Progenitor cell of endocrine pancreas (in vitro differentiated cells): Measurements from ENCODE around the gene OSBPL8. TPM values are rescaled to one million over a fixed set of nuclear protein-coding genes. Genes with fewer than 3 reads are reported as not detected.
"Not testable (repeated sequence)": the region's sequence is repeated elsewhere in the genome, so short reads cannot be mapped to it uniquely, and the experiment has no call there.

Source experiments
- DNase-seq: peaks from one replicate; pipeline ENCODE4 v3.0.0; 2021; ENCODE audit warnings: low spot score; ENCODE audit not compliant: unreplicated experiment
- H3K27ac Mint-ChIP-seq: 2 replicates; pipeline ENCODE4 v1.8.0; 2021; ENCODE audit warnings: mild to moderate bottlenecking, moderate library complexity, mixed read lengths
- H3K27me3 Mint-ChIP-seq: 2 replicates; pipeline ENCODE4 v1.8.0; 2021; ENCODE audit warnings: mixed read lengths
- H3K36me3 Mint-ChIP-seq: 2 replicates; pipeline ENCODE4 v1.8.0; 2022; ENCODE audit warnings: mixed read lengths; ENCODE audit not compliant: insufficient read depth
- H3K4me1 Mint-ChIP-seq: 2 replicates; pipeline ENCODE4 v1.8.0; 2021; ENCODE audit warnings: low read depth, mixed read lengths
- H3K4me3 Mint-ChIP-seq: 2 replicates; pipeline ENCODE4 v1.8.0; 2021; ENCODE audit warnings: low read depth, mild to moderate bottlenecking, moderate library complexity, mixed read lengths
- H3K9me3 Mint-ChIP-seq: 2 replicates; pipeline ENCODE4 v1.8.0; 2021; ENCODE audit warnings: low read depth, mixed read lengths
- total RNA-seq: library from RNA; stranded (reverse); gene quantifications from 2 replicates; pipeline ENCODE4 v1.2.1, GENCODE V29; 2021
- TF ChIP-seq, protein P1 (sequence below): fragments of 200-600 bp; sonication (generic); IDR thresholded peaks from one replicate; pipeline ENCODE4 v1.5.0; 2021; ENCODE audit warnings: antibody characterized with exemption, mild to moderate bottlenecking; ENCODE audit not compliant: unreplicated experiment

The OSBPL8 gene
- total RNA-seq, 1 donor from 2014 or later = 65.3 TPM

DNA sequence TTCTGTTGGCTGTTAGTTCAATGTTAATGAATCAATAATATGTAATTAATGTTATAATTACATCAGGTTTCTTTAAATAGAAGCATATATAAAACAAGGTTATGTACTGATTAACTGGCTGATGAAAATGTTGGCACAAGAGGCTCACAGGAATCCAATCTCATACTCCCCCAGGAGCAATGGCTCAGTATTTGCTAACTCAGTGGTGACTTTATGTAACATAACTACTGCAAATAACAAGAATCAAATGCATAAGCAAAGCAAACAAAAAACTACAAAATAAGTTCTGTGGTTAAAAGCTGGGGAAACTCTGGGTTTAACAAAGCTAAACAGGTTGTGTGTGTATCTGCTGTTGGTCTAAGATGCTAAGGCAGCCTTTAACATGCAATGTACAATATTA is 183.6 kb downstream of the OSBPL8 start:
- Mint-ChIP-seq H3K36me3 (peaks cover 16% of the 10 kb centered on the region), H3K4me1 (peaks cover under 1% of the 10 kb centered on the region), H3K27me3 (no peaks in the 10 kb centered on the region), H3K4me3 (no peak overlapping the region), H3K9me3 (peaks cover 3% of the 10 kb centered on the region), H3K27ac (no peak overlapping the region)
- DNase-seq = no peak
- TF ChIP-seq, protein P1, sequence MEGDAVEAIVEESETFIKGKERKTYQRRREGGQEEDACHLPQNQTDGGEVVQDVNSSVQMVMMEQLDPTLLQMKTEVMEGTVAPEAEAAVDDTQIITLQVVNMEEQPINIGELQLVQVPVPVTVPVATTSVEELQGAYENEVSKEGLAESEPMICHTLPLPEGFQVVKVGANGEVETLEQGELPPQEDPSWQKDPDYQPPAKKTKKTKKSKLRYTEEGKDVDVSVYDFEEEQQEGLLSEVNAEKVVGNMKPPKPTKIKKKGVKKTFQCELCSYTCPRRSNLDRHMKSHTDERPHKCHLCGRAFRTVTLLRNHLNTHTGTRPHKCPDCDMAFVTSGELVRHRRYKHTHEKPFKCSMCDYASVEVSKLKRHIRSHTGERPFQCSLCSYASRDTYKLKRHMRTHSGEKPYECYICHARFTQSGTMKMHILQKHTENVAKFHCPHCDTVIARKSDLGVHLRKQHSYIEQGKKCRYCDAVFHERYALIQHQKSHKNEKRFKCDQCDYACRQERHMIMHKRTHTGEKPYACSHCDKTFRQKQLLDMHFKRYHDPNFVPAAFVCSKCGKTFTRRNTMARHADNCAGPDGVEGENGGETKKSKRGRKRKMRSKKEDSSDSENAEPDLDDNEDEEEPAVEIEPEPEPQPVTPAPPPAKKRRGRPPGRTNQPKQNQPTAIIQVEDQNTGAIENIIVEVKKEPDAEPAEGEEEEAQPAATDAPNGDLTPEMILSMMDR = no peak

DNA sequence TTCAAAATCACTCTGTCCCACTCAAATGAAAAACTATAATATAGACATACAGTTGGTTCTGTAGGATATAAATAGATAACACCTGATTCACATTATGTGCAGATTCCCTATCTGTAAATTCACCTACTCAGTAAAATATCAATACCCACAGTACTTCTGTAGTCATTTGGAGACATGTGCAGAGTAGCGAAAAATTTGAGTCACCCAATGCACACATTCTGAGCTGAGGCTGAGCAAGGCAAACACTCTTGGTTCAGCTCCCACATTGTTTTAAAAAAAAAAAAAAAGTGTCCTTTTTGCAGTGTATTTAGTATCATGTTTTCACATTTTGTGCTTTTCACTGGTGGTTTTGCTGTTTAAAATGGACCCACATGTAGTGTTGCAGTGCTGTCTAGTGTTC is 184.1 kb downstream of the OSBPL8 start:
- Mint-ChIP-seq H3K27me3 (no peaks in the 10 kb centered on the region), H3K4me1 (peaks cover 5% of the 10 kb centered on the region), H3K9me3 (peaks cover 3% of the 10 kb centered on the region), H3K4me3 (no peak overlapping the region), H3K36me3 (peaks cover 16% of the 10 kb centered on the region), H3K27ac (no peak overlapping the region)
- DNase-seq = no peak
- TF ChIP-seq, protein P1 = no peak

DNA sequence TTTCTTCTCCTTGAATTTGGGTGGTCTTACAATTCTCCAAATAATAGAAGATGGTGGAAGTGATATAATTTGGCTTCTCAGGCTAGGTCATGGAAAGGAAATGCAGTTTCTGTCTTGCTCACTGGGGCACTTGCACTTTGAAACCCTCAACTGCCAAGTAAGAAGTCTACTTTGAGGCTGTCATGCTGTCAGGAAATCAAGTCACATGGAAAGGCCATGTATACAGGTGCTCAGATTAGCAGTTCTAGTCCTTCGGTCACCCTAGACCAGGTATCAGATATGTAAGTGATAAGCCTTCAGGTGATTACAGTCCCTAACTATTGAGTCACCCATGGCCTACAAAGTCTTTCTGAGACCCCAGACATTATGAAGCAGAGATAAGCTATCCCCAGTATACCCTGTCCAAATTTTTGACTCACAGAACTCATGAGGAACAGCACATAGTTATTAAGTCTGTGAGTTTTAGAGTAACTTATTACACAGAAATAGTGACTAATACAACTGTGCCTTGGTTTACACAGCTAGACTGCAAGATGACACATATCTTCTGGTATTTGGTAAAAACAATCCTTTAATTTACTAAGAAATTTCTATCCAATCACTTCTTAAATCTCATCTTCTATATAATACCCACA is 185.1 kb downstream of the OSBPL8 start:
- TF ChIP-seq, protein P1 = no peak
- H3K27ac Mint-ChIP-seq = no peak overlapping the region
- H3K27me3 Mint-ChIP-seq = no peaks in the 10 kb centered on the region
- H3K4me3 Mint-ChIP-seq = no peak overlapping the region
- DNase-seq = no peak
- peaks cover 7% of the 10 kb centered on the region for H3K4me1 Mint-ChIP-seq
- H3K9me3 Mint-ChIP-seq = peaks cover 3% of the 10 kb centered on the region
- H3K36me3 Mint-ChIP-seq = peaks cover 21% of the 10 kb centered on the region

DNA sequence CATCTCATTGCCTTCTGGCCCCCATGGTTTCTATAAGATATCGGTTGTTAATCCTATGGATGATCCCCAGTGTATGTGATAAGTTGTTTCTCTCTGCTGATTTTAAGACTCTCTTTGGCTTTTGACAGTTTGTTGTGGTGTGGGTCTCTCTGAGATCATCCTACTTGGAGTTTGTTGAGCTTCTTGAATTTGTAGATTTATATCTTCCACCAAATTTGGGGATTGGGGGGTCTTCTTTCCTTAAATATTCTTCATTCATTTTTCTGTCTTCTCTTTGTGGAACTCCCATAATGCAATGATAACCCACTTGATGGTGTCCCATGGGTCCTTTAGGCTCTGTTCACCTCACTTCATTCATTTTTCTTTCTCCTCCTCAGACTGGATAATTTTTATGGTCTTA is 191.3 kb downstream of the OSBPL8 start:
- DNase-seq = no peak
- TF ChIP-seq, protein P1 = no peak
- H3K9me3 Mint-ChIP-seq = peaks cover 10% of the 10 kb centered on the region
- H3K4me3 Mint-ChIP-seq = no peak overlapping the region
- no peak overlapping the region for H3K27ac Mint-ChIP-seq
- peaks cover 7% of the 10 kb centered on the region for H3K4me1 Mint-ChIP-seq
- H3K36me3 Mint-ChIP-seq = peaks cover 58% of the 10 kb centered on the region
- H3K27me3 Mint-ChIP-seq = no peaks in the 10 kb centered on the region

DNA sequence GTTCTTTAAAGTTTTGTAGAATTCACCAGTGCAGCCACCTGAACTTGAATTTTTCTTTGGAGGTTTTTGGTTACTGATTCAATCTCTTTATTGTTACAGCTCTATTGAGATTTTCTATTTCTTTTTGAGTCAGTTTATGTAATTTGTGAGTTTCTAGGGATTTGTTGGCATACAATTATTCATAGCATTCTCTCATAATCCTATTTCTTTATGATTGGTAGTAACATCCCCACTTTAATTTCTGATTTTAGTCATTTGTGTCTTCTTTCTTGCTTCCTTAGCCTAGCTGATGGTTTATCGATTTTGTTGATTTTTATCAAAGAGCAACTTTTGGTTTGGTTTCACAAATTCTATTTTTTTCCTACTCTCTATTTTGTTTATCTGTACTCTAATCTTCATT is 193.4 kb downstream of the OSBPL8 start:
- Mint-ChIP-seq H3K27me3 (no peaks in the 10 kb centered on the region), H3K27ac (no peak overlapping the region), H3K36me3 (peaks cover 69% of the 10 kb centered on the region), H3K4me1 (peaks cover 7% of the 10 kb centered on the region), H3K4me3 (no peak overlapping the region), H3K9me3 (peaks cover 10% of the 10 kb centered on the region)
- no peak for DNase-seq
- TF ChIP-seq, protein P1 = no peak

DNA sequence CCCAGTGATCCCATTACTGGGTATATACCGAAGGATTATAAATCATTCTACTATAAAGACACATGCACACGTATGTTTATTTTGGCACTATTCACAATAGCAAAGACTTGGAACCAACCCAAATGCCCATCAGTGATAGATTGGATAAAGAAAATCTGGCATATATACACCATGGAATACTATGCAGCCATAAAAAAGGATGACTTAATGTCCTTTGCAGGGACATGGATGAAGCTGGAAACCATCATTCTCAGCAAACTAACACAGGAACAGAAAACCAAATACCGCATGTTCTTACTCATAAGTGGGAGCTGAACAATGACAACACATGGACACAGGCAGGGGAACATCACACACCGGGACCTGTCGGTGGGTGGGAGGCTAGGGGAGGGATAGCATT is 195.4 kb downstream of the OSBPL8 start:
- Mint-ChIP-seq H3K36me3 (peaks cover 65% of the 10 kb centered on the region), H3K9me3 (peaks cover 10% of the 10 kb centered on the region)
- H3K27me3 Mint-ChIP-seq, DNase-seq, H3K4me1 Mint-ChIP-seq, H3K4me3 Mint-ChIP-seq, H3K27ac Mint-ChIP-seq: not testable (repeated sequence)
